Calu3 (cell line): Measurements from ENCODE around the gene USF2. TPM values are rescaled to one million over a fixed set of nuclear protein-coding genes. Genes with fewer than 3 reads are reported as not detected.
"Not testable (repeated sequence)": the region's sequence is repeated elsewhere in the genome, so short reads cannot be mapped to it uniquely, and the experiment has no call there.

Experiments
- Bru-seq: library from RNA; stranded (reverse); fragments of 400-500 nt; gene quantifications from one replicate; lab custom pipeline; 2021; lab: Mats Ljungman, UMichigan
- BruChase-seq, 2 experiments: library from RNA; stranded (reverse); fragments of 400-500 nt; gene quantifications; one replicate each; lab custom pipeline; 2021; lab: Mats Ljungman, UMichigan
- BruUV-seq: library from RNA; stranded (reverse); fragments of 400-500 nt; replicated peaks from 2 replicates; lab custom pipeline; 2021; lab: Mats Ljungman, UMichigan
- CTCF ChIA-PET: fragments of 300-600 bp; sonication (Branson Sonifier 250); formaldehyde crosslinking; loops from one replicate; lab custom pipeline; 2022; ENCODE audit warnings: antibody characterized with exemption; lab: Charles Lee
- DNase-seq: peaks from one replicate; pipeline ENCODE4 v3.0.0; 2022
- H3K27ac Mint-ChIP-seq: one replicate; pipeline ENCODE4 v1.8.0; 2022; ENCODE audit warnings: mixed read lengths; ENCODE audit not compliant: unreplicated experiment
- H3K27me3 Mint-ChIP-seq: one replicate; pipeline ENCODE4 v1.8.0; 2022; ENCODE audit warnings: mixed read lengths; ENCODE audit not compliant: unreplicated experiment
- H3K36me3 Mint-ChIP-seq: one replicate; pipeline ENCODE4 v1.8.0; 2022; ENCODE audit warnings: mild to moderate bottlenecking, moderate library complexity, mixed read lengths; ENCODE audit not compliant: insufficient read depth, unreplicated experiment
- H3K4me1 Mint-ChIP-seq: one replicate; pipeline ENCODE4 v1.8.0; 2022; ENCODE audit warnings: mild to moderate bottlenecking, low read depth, mixed read lengths; ENCODE audit not compliant: unreplicated experiment
- H3K4me3 Mint-ChIP-seq: one replicate; pipeline ENCODE4 v1.8.0; 2022; ENCODE audit warnings: mild to moderate bottlenecking, low read depth, moderate library complexity, mixed read lengths; ENCODE audit not compliant: unreplicated experiment
- H3K9me3 Mint-ChIP-seq: one replicate; pipeline ENCODE4 v1.8.0; 2022; ENCODE audit warnings: low read depth, mixed read lengths; ENCODE audit not compliant: unreplicated experiment
- intact Hi-C: fragments of 100-400 bp; cut with micrococcal nuclease; formaldehyde crosslinking; loops from one replicate; pipeline ENCODE4 v1.10.0; 2022; ENCODE audit not compliant: unreplicated experiment
- long read RNA-seq: library from polyadenylated mRNA; stranded (forward); transcript quantifications from one replicate; pipeline ENCODE4 v2.0.0, GENCODE V29; 2022
- total RNA-seq: library from RNA; stranded (reverse); gene quantifications from 2 replicates; pipeline ENCODE4 v1.2.3, GENCODE V29; 2022
- TF ChIP-seq, protein P1 (sequence below): fragments of 200-600 bp; IDR thresholded peaks from one replicate; pipeline ENCODE4 v1.8.0; 2022; ENCODE audit warnings: antibody characterized with exemption; ENCODE audit not compliant: unreplicated experiment

Gene USF2
- total RNA-seq (114 and 127 TPM in 2 replicates), Bru-seq, nascent RNA (percentile 72 among the genes with signal in this experiment), BruChase-seq, experiment 1, labeled RNA remaining after a 6-hour chase (percentile 85 among the genes with signal in this experiment), BruChase-seq, experiment 2, labeled RNA remaining after a 2-hour chase (percentile 85 among the genes with signal in this experiment)
- long read RNA-seq, transcript USF2-201 (10 exons, 1,634 nt), result major isoform, 6 of 27 reads
- long read RNA-seq, partial matches to known transcripts, result 6 of 27 reads
- long read RNA-seq, other reads (novel, unspliced or antisense), result 10 of 27 reads

DNA sequence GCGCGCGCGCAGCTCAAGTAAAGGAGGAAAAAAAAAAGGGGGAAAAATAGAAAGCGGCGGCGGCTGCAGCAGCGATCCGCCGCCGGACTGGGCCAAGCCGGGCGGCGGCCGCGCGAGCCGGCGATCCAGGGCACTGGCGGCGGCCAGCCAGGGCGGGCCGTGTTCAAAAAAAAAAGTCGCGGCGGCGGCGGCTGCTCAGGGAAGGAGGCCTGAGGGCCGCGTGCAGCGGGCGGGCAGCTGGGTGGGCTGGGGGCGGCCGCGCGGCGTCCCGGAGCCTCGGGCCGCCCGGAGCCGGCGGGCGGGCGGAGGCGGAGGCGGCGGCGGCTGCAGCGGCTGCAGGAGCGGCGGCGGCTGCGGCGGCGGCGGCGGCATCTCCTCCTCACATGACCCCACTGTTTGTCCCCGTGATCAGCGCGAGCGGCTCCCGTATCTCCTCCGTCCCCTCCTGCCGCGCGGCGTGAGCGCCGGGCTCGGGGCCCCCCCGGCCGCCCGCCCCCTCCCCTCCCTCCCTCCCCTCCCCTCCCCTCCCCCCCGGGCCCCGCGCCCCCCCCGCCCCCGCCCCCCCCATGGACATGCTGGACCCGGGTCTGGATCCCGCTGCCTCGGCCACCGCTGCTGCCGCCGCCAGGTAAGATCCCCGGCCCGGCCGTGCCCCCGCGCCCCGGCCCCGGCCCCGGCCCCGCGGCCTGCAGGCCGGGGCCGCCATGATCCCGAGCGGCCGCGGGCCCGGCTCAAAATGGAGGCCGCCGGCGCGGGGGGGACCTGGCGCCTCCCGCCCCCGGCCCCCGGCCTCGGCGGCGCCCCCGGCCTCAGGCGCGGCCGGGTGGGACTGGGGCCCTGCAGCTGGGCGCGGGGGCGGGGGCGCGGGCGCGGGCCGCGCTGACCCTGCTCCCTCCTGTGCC, at the start of gene USF2:
Gene USF2, plus strand, starts transcription at position 427 of the 902 bp plus-strand sequence. Its CDS starts 140 bp downstream, at position 567.
- peak; percentile 83 for DNase-seq
- Mint-ChIP-seq H3K9me3 (no peaks in the 10 kb centered on the region), H3K27ac (peak within 1 kb of the TSS; percentile 88), H3K36me3 (peaks cover 91% of the 10 kb centered on the region), H3K27me3 (no peaks in the 10 kb centered on the region), H3K4me3 (peak within 1 kb of the TSS; percentile 70), H3K4me1 (peaks cover 9% of the 10 kb centered on the region)
- intact Hi-C loops, result no loop called here
- TF ChIP-seq, protein P1, sequence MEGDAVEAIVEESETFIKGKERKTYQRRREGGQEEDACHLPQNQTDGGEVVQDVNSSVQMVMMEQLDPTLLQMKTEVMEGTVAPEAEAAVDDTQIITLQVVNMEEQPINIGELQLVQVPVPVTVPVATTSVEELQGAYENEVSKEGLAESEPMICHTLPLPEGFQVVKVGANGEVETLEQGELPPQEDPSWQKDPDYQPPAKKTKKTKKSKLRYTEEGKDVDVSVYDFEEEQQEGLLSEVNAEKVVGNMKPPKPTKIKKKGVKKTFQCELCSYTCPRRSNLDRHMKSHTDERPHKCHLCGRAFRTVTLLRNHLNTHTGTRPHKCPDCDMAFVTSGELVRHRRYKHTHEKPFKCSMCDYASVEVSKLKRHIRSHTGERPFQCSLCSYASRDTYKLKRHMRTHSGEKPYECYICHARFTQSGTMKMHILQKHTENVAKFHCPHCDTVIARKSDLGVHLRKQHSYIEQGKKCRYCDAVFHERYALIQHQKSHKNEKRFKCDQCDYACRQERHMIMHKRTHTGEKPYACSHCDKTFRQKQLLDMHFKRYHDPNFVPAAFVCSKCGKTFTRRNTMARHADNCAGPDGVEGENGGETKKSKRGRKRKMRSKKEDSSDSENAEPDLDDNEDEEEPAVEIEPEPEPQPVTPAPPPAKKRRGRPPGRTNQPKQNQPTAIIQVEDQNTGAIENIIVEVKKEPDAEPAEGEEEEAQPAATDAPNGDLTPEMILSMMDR, result no peak
- CTCF ChIA-PET, result interaction anchor here (0.6 to 1.6 kb wide), 5 partner anchors 11 to 226 kb away, joined by 3 to 6 read pairs (median 4); no protein-coding TSS in a partner anchor
- no TSS peak for BruUV-seq

DNA sequence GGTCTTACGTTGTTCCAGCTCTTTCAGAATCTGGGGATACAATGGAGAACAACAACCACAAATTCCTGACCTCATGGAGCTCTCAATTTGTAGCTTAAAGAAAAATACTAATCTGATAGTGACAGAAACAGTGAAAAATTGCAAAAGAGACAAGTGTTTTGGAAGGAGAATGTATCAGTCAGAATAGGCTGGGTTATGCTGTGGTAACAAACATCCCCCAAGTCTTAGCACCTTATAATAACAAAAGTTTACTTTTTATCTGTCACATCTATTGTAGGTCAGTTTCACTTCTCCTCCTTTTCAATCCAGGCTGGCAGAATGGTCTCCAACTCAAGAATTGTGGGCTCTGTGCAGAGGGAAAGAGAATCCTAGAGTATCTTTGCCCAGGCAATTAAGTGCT, 49.8 kb upstream of the USF2 start:
- Mint-ChIP-seq H3K9me3 (peaks cover 4% of the 10 kb centered on the region), H3K27me3 (no peaks in the 10 kb centered on the region), H3K4me1 (peaks cover 18% of the 10 kb centered on the region), H3K27ac (no peak overlapping the region), H3K36me3 (peaks cover 3% of the 10 kb centered on the region), H3K4me3 (no peak overlapping the region)
- CTCF ChIA-PET, result no interaction called here
- BruUV-seq, result no TSS peak
- intact Hi-C loops, result loop anchor here (5.0 to 10.0 kb wide), 2 partner anchors 57 to 154 kb away; no protein-coding TSS in a partner anchor
- TF ChIP-seq, protein P1, result no peak
- no peak for DNase-seq

DNA sequence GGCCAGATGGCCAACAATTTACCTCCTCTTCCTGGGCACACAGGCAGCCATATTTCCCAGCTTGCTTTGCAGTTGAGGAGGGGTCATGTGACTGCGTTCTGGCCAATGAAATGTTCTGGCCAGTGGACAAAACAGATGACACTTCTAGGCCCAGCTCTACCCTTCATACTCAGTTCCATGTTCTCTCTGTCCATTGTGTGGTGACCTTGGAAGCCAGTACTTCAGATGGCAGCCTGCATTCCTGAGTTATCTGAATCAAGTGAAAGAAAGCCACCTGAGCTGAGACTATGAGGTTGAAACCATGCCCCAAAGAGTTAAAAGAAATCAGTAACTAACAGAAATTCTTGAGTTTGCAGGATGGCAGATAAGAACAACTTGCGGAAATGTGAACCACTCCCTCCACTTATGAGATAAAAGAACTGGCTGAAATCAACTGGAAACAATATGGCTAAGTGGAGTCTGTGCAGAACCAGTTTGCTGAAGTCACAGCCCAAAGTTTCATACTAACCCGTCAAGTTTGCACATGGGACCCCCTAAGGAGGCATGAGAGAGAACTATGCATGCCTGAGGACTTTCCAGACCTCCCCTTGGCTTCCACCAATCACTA, 48.3 kb upstream of the USF2 start:
- peak; percentile 11 for DNase-seq

GRCh38 chr19:35220973-35221590, 47.7 kb upstream of the USF2 start:
- BruUV-seq, H3K27me3 Mint-ChIP-seq, H3K9me3 Mint-ChIP-seq, intact Hi-C loops, H3K27ac Mint-ChIP-seq, DNase-seq, H3K36me3 Mint-ChIP-seq, H3K4me3 Mint-ChIP-seq: not testable (repeated sequence)
- peaks cover 16% of the 10 kb centered on the region for H3K4me1 Mint-ChIP-seq
- CTCF ChIA-PET, result interaction anchor here (0.6 kb wide), 1 partner anchor 166 kb away, joined by 3 read pairs; no protein-coding TSS in a partner anchor

More for the DNA sequence above, 48.3 kb upstream of the USF2 start:
- Mint-ChIP-seq H3K4me1 (peaks cover 16% of the 10 kb centered on the region), H3K36me3 (no peaks in the 10 kb centered on the region), H3K27ac (no peak overlapping the region), H3K27me3 (no peaks in the 10 kb centered on the region), H3K9me3 (peaks cover 4% of the 10 kb centered on the region), H3K4me3 (no peak overlapping the region)
- TF ChIP-seq, protein P1, result no peak
- CTCF ChIA-PET, result interaction anchor here (0.6 kb wide), 1 partner anchor 165 kb away, joined by 3 read pairs; no protein-coding TSS in a partner anchor
- no TSS peak for BruUV-seq
- intact Hi-C loops, result no loop called here
